Mucosa of rectum (tissue), 2 donors: Measurements from ENCODE around the gene NRXN2.

Experiments used
- H3K27ac ChIP-seq, 2 donors: one replicate each; pipeline ENCODE4 v1.7.0; 2013; ENCODE audit warnings: inconsistent platforms in 2 of 2, low read depth in 2 of 2, low read length in 2 of 2
- H3K27me3 ChIP-seq, 2 donors: one replicate each; pipeline ENCODE4 v1.7.0; 2013; ENCODE audit warnings: low read length in 2 of 2; ENCODE audit not compliant: control insufficient read depth in 2 of 2, insufficient read depth in 2 of 2
- H3K36me3 ChIP-seq, 2 donors: one replicate each; pipeline ENCODE4 v1.7.0; 2013; ENCODE audit warnings: low read length in 2 of 2; ENCODE audit not compliant: control insufficient read depth in 2 of 2, insufficient read depth in 2 of 2
- H3K4me1 ChIP-seq, 2 donors: one replicate each; pipeline ENCODE4 v1.7.0; 2013; ENCODE audit warnings: low read length in 2 of 2, mild to moderate bottlenecking in 1 of 2; ENCODE audit not compliant: control insufficient read depth in 2 of 2, insufficient read depth in 2 of 2
- H3K4me3 ChIP-seq, 2 donors: one replicate each; pipeline ENCODE4 v1.7.0; 2013; ENCODE audit warnings: low read length in 2 of 2
- H3K9ac ChIP-seq, 2 donors: one replicate each; pipeline ENCODE4 v1.7.0; 2013; ENCODE audit warnings: low read length in 2 of 2, low read depth in 1 of 2, mild to moderate bottlenecking in 1 of 2
- H3K9me3 ChIP-seq, 2 donors: one replicate each; pipeline ENCODE4 v1.7.0; 2013; ENCODE audit warnings: low read length in 2 of 2; ENCODE audit not compliant: control insufficient read depth in 2 of 2
- donor health status: healthy.
- donor health status: Normal muscosa, but diverticular disease.

The NRXN2 gene

GRCh38 chr11:64743591-64744543 lies 20.9 kb upstream of the NRXN2 start, which contains the start of gene RASGRP2:
Gene RASGRP2 (minus strand): TSS chr11:64744142. CDS start chr11:64742866, 1,276 bp downstream.
- peak within 1 kb of the TSS; percentile 43 to 47 for H3K9ac ChIP-seq
- H3K27me3 ChIP-seq, result peaks cover 12 to 47% of the 10 kb centered on the region in 2 donors
- peak within 1 kb of the TSS; percentile 55 to 85 for H3K27ac ChIP-seq
- H3K36me3 ChIP-seq, result no peaks in the 10 kb centered on the region
- H3K4me3 ChIP-seq, result peak within 1 kb of the TSS; percentile 57 to 64
- H3K9me3 ChIP-seq, result no peaks in the 10 kb centered on the region
- H3K4me1 ChIP-seq, result peaks cover 16 to 21% of the 10 kb centered on the region in 2 donors

- Histone ChIP-seq H3K4me3 (peak overlapping the region; percentile 60 to 66), H3K9me3 (no peaks in the 10 kb centered on the region), H3K9ac (peak overlapping the region; percentile 32 to 43), H3K27ac (peak overlapping the region; percentile 37 to 65), H3K4me1 (peaks cover 16 to 21% of the 10 kb centered on the region in 2 donors), H3K36me3 (no peaks in the 10 kb centered on the region), H3K27me3 (peaks cover 12 to 47% of the 10 kb centered on the region in 2 donors)
Observed at GRCh38 chr11:64742889-64743590, 20.0 kb upstream of the NRXN2 start.

GRCh38 chr11:64742087-64742888 lies 19.3 kb upstream of the NRXN2 start:
- Histone ChIP-seq H3K9me3 (no peaks in the 10 kb centered on the region), H3K4me3 (peak overlapping the region; percentile 60 to 66), H3K27me3 (peaks cover 12 to 47% of the 10 kb centered on the region in 2 donors), H3K9ac (peak overlapping the region; percentile 6 to 26), H3K36me3 (no peaks in the 10 kb centered on the region), H3K27ac (peak overlapping the region; percentile 37 to 65), H3K4me1 (peaks cover 16 to 21% of the 10 kb centered on the region in 2 donors)

- peak overlapping the region in 1 of 2 donors; percentile 60 for H3K4me3 ChIP-seq
- no peaks in the 10 kb centered on the region for H3K9me3 ChIP-seq
- no peak overlapping the region for H3K27ac ChIP-seq
- peaks cover 0 to 2% of the 10 kb centered on the region in 2 donors for H3K36me3 ChIP-seq
- H3K9ac ChIP-seq, result no peak overlapping the region
- peaks cover 12 to 47% of the 10 kb centered on the region in 2 donors for H3K27me3 ChIP-seq
- H3K4me1 ChIP-seq, result peaks cover 16 to 21% of the 10 kb centered on the region in 2 donors
Observed at GRCh38 chr11:64741375-64742086, 18.5 kb upstream of the NRXN2 start.

GRCh38 chr11:64739871-64740270 lies 16.9 kb upstream of the NRXN2 start:
- H3K4me1 ChIP-seq, result peaks cover 16 to 21% of the 10 kb centered on the region in 2 donors
- no peak overlapping the region for H3K9ac ChIP-seq
- peaks cover 0 to 2% of the 10 kb centered on the region in 2 donors for H3K36me3 ChIP-seq
- no peaks in the 10 kb centered on the region for H3K9me3 ChIP-seq
- no peak overlapping the region for H3K27ac ChIP-seq
- peaks cover 12 to 39% of the 10 kb centered on the region in 2 donors for H3K27me3 ChIP-seq
- H3K4me3 ChIP-seq, result no peak overlapping the region

- Histone ChIP-seq H3K9me3 (no peaks in the 10 kb centered on the region), H3K27me3 (peaks cover 6 to 15% of the 10 kb centered on the region in 2 donors), H3K4me3 (no peak overlapping the region), H3K27ac (no peak overlapping the region), H3K36me3 (peaks cover 0 to 2% of the 10 kb centered on the region in 2 donors), H3K4me1 (no peaks in the 10 kb centered on the region), H3K9ac (no peak overlapping the region)
Observed at GRCh38 chr11:64736654-64737053, 13.7 kb upstream of the NRXN2 start.

GRCh38 chr11:64735725-64736259 lies 12.8 kb upstream of the NRXN2 start:
- Histone ChIP-seq H3K27me3 (peaks cover 5 to 9% of the 10 kb centered on the region in 2 donors), H3K36me3 (peaks cover 0 to 2% of the 10 kb centered on the region in 2 donors), H3K4me1 (no peaks in the 10 kb centered on the region), H3K9ac (no peak overlapping the region), H3K27ac (no peak overlapping the region), H3K4me3 (no peak overlapping the region), H3K9me3 (no peaks in the 10 kb centered on the region)

GRCh38 chr11:64734811-64735724 lies 12.1 kb upstream of the NRXN2 start:
- Histone ChIP-seq H3K9me3 (no peaks in the 10 kb centered on the region), H3K27ac (no peak overlapping the region), H3K27me3 (peaks cover 2 to 7% of the 10 kb centered on the region in 2 donors), H3K4me1 (no peaks in the 10 kb centered on the region), H3K4me3 (no peak overlapping the region), H3K9ac (no peak overlapping the region), H3K36me3 (peaks cover 0 to 2% of the 10 kb centered on the region in 2 donors)
